ENCODE measurements around the gene CNTN1.

Gene CNTN1

DNA sequence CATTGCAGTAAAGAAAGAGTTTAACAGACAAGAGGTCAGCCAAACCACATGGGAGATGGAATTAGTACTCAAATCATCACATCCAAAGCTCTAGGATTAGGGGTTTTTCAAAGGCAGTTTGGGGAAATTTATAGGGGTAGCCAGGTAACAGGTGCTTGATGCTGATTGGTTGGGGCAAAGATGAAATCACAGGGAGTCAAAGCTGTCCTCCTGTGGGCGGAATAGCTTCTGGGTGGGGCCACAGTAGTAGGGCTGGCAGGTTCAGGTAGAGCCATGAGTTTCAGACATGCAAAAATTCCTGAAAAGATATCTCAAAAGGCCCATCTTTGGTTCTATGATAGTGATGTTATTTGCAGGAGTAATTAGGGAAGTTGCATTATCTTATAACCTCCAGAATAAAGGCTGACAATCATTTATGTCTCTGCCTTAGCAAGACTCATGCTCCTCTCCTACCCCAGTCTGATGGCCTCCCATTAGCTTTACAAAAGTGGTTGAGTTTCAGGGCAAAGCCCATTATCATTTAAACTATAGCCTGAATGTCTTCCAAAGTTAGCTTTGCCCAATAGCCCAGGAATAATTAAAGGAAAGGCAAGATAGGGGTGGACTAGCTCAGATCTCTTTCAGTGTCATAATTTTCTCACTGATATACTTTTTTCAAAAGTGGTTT is 42.1 kb upstream of the CNTN1 start:
- H3K4me1 ChIP-seq (ENCODE audit: control insufficient read depth, insufficient read depth, low read length), result no peaks in the 10 kb centered on the region
- no peaks in the 10 kb centered on the region for H3K9me3 ChIP-seq (ENCODE audit: control insufficient read depth, insufficient read depth, low read depth, low read length)
- no peak overlapping the region for H3K4me3 ChIP-seq (ENCODE audit: low read depth, low read length)
- H3K36me3 ChIP-seq (ENCODE audit: control insufficient read depth in 2 of 2, insufficient read depth in 1 of 2, low read length in 2 of 2), result no peaks in the 10 kb centered on the region
- POLR2A ChIA-PET, result no interaction called here
- no peak for TF ChIP-seq ZNF626 (tag by site-specific recombination; IDR thresholded peaks at IDR 0.05)
- CTCF ChIA-PET, result no interaction called here
- no peak overlapping the region for H3K27ac ChIP-seq (ENCODE audit: extremely low read depth, low read depth, low read length)

DNA sequence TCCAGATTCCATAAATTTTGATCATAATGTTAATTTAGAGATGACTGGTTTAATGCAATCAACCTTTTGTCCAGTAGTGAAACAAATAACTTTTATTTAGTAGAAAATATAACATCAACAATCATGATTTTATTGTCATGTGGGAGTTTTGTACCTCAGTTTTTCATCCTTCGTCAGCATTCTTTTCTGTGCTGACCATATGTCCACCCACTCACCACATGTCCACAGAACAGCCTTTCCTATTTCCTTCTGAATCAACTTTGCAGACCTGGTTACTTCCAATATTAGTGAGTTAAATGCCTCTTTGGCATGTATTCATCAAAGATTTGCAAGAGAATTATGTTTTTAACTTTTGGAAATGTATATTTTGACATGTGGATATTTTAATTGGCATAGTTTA is 36.8 kb upstream of the CNTN1 start:
- no peaks in the 10 kb centered on the region for H3K9me3 ChIP-seq (ENCODE audit: control insufficient read depth, insufficient read depth, low read depth, low read length)
- no peaks in the 10 kb centered on the region for H3K4me1 ChIP-seq (ENCODE audit: control insufficient read depth, insufficient read depth, low read length)
- TF ChIP-seq SCRT2 (tag by site-specific recombination; IDR thresholded peaks at IDR 0.05) (no peak), ZNF585B (tag by site-specific recombination; IDR thresholded peaks at IDR 0.05) (no peak), ZNF24 (tag by site-specific recombination; IDR thresholded peaks at IDR 0.05) (no peak), ZNF433 (tag by site-specific recombination; IDR thresholded peaks at IDR 0.05; ENCODE audit: low read depth) (no peak), ZNF416 (tag by site-specific recombination; IDR thresholded peaks at IDR 0.05) (no peak), ZNF677 (tag by site-specific recombination; IDR thresholded peaks at IDR 0.05) (no peak), ZNF510 (tag by site-specific recombination; IDR thresholded peaks at IDR 0.05; ENCODE audit: insufficient replicate concordance) (no peak), GLIS2 (tag by site-specific recombination; IDR thresholded peaks at IDR 0.05) (no peak)
- TF ChIP-seq, protein P1, sequence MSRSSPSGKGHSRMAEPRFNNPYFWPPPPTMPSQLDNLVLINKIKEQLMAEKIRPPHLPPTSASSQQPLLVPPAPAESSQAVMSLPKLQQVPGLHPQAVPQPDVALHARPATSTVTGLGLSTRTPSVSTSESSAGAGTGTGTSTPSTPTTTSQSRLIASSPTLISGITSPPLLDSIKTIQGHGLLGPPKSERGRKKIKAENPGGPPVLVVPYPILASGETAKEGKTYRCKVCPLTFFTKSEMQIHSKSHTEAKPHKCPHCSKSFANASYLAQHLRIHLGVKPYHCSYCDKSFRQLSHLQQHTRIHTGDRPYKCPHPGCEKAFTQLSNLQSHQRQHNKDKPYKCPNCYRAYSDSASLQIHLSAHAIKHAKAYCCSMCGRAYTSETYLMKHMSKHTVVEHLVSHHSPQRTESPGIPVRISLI (tag by site-specific recombination; IDR thresholded peaks at IDR 0.05), result no peak
- TF ChIP-seq, protein P2, sequence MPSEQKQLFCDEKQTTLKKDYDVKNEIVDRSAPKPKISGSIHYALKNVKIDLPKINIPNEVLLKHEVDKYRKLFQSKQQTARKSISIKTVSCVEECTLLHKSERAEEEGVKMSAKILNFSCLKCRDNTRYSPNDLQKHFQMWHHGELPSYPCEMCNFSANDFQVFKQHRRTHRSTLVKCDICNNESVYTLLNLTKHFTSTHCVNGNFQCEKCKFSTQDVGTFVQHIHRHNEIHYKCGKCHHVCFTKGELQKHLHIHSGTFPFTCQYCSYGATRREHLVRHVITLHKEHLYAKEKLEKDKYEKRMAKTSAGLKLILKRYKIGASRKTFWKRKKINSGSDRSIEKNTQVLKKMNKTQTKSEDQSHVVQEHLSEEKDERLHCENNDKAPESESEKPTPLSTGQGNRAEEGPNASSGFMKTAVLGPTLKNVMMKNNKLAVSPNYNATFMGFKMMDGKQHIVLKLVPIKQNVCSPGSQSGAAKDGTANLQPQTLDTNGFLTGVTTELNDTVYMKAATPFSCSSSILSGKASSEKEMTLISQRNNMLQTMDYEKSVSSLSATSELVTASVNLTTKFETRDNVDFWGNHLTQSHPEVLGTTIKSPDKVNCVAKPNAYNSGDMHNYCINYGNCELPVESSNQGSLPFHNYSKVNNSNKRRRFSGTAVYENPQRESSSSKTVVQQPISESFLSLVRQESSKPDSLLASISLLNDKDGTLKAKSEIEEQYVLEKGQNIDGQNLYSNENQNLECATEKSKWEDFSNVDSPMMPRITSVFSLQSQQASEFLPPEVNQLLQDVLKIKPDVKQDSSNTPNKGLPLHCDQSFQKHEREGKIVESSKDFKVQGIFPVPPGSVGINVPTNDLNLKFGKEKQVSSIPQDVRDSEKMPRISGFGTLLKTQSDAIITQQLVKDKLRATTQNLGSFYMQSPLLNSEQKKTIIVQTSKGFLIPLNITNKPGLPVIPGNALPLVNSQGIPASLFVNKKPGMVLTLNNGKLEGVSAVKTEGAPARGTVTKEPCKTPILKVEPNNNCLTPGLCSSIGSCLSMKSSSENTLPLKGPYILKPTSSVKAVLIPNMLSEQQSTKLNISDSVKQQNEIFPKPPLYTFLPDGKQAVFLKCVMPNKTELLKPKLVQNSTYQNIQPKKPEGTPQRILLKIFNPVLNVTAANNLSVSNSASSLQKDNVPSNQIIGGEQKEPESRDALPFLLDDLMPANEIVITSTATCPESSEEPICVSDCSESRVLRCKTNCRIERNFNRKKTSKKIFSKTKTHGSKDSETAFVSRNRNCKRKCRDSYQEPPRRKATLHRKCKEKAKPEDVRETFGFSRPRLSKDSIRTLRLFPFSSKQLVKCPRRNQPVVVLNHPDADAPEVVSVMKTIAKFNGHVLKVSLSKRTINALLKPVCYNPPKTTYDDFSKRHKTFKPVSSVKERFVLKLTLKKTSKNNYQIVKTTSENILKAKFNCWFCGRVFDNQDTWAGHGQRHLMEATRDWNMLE (tag by site-specific recombination; conservative IDR thresholded peaks at IDR 0.05; ENCODE audit: low read depth), result no peak
- H3K4me3 ChIP-seq (ENCODE audit: low read depth, low read length), result no peak overlapping the region
- POLR2A ChIA-PET, result no interaction called here
- CTCF ChIA-PET, result no interaction called here
- no peaks in the 10 kb centered on the region for H3K36me3 ChIP-seq (ENCODE audit: control insufficient read depth in 2 of 2, insufficient read depth in 1 of 2, low read length in 2 of 2)
- H3K27ac ChIP-seq (ENCODE audit: extremely low read depth, low read depth, low read length), result no peak overlapping the region

DNA sequence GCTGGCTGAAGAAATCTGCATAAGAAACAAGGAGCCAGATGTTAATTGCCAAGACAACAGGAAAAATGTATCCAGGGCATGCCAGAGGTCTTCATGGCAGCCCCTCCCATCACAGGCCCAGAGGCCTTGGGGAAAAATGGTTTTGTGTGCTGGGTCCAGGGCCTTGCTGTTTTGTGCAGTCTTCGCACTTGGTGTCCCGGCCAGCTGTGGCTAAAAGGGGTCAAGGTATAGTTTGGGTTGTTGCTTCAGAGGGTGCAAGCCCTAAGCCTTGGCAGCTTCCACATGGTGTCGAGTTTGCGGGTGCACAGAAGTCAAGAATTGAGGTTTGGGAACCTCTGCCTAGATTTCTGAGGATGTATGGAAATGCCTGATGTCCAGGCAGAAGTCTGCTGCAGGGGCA is 29.9 kb upstream of the CNTN1 start:
- ChIA-PET CTCF (no interaction called here), POLR2A (no interaction called here)
- TF ChIP-seq ZNF585B (tag by site-specific recombination; IDR thresholded peaks at IDR 0.05) (peak; percentile 33; the same call in 1 of the 2 replicates), ZNF114 (tag by site-specific recombination; IDR thresholded peaks at IDR 0.05) (no peak)
- Histone ChIP-seq H3K27ac (ENCODE audit: extremely low read depth, low read depth, low read length) (no peak overlapping the region), H3K9me3 (ENCODE audit: control insufficient read depth, insufficient read depth, low read depth, low read length) (no peaks in the 10 kb centered on the region), H3K4me3 (ENCODE audit: low read depth, low read length) (no peak overlapping the region), H3K4me1 (ENCODE audit: control insufficient read depth, insufficient read depth, low read length) (no peaks in the 10 kb centered on the region), H3K36me3 (ENCODE audit: control insufficient read depth in 2 of 2, insufficient read depth in 1 of 2, low read length in 2 of 2) (no peaks in the 10 kb centered on the region)

DNA sequence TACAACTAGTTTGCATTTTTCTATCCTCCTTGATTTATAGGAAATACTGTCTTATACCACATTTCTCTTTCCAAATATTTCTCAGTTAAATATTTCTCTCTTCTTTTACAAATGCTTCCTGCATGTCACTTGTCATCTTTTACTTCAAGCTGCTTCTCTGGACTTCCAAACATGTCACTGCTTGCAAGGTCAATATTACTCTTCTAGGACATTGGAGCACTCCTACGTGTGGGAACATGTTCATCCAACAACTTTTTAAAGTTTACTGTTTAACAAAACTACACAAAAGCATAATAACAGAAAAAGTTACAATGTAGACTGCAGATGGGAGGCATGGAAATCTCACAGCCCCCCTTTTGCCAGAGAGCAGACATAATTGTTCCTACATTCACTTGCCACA is 28.5 kb upstream of the CNTN1 start:
- Histone ChIP-seq H3K36me3 (ENCODE audit: control insufficient read depth in 2 of 2, insufficient read depth in 1 of 2, low read length in 2 of 2) (no peaks in the 10 kb centered on the region), H3K4me1 (ENCODE audit: control insufficient read depth, insufficient read depth, low read length) (no peaks in the 10 kb centered on the region), H3K4me3 (ENCODE audit: low read depth, low read length) (no peak overlapping the region), H3K27ac (ENCODE audit: extremely low read depth, low read depth, low read length) (no peak overlapping the region), H3K9me3 (ENCODE audit: control insufficient read depth, insufficient read depth, low read depth, low read length) (no peaks in the 10 kb centered on the region)
- ChIA-PET POLR2A (no interaction called here), CTCF (no interaction called here)
- no peak for TF ChIP-seq AEBP2 (tag by site-specific recombination; IDR thresholded peaks at IDR 0.05; ENCODE audit: borderline replicate concordance)
- TF ChIP-seq, protein P3, sequence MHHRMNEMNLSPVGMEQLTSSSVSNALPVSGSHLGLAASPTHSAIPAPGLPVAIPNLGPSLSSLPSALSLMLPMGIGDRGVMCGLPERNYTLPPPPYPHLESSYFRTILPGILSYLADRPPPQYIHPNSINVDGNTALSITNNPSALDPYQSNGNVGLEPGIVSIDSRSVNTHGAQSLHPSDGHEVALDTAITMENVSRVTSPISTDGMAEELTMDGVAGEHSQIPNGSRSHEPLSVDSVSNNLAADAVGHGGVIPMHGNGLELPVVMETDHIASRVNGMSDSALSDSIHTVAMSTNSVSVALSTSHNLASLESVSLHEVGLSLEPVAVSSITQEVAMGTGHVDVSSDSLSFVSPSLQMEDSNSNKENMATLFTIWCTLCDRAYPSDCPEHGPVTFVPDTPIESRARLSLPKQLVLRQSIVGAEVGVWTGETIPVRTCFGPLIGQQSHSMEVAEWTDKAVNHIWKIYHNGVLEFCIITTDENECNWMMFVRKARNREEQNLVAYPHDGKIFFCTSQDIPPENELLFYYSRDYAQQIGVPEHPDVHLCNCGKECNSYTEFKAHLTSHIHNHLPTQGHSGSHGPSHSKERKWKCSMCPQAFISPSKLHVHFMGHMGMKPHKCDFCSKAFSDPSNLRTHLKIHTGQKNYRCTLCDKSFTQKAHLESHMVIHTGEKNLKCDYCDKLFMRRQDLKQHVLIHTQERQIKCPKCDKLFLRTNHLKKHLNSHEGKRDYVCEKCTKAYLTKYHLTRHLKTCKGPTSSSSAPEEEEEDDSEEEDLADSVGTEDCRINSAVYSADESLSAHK (tag by site-specific recombination; IDR thresholded peaks at IDR 0.05), result no peak
- no peak for TF ChIP-seq ZNF629 (tag by site-specific recombination; IDR thresholded peaks at IDR 0.05)
- TF ChIP-seq ZNF239 (tag by site-specific recombination; IDR thresholded peaks at IDR 0.05), result no peak
- no peak for TF ChIP-seq ZNF843 (tag by site-specific recombination; IDR thresholded peaks at IDR 0.05)
- no peak for TF ChIP-seq YY1 (tag by site-specific recombination; IDR thresholded peaks at IDR 0.05)
- no peak for TF ChIP-seq ZNF473 (tag by site-specific recombination; IDR thresholded peaks at IDR 0.05)

All from HEK293 (cell line).